Measurements from ENCODE around the gene HNRNPU.

HNRNPU gene

DNA sequence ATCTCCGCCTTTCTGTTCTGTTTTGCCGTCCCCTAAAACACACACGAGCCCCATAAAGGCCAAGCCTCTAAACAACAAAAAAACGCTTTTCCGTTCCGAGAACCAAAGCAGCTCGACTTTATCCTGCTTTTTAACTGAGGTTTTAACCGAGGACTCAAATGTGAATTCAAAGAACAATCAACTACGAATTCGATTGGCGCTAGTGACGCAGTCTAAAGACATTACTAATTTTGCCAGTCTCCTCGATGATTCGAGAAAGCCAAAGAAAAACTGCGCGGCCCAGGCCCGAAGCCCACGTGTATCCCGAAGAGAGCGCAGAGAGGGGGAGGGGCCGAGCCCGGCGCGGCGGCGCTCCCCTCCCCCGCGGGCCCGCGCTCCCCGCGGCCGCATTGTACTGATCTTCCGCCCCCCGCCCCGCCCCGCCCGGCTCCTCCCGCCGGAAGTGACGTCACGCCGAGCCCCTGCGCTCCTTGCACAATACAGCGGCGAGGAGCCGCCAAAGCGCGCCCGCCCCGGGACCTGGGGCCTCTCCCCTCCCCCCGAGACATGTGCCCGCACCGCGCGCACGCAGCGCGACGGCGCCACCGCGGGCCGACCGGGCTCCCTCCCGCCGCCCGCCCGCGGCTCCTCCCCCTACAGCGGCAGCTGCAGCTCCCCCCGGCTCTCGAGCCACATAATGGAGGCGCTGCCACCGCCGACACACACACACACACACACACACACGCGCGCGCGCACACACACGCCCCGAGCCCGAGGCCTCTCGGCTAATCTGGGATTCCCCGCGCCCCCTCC, 1.4 kb downstream of the HNRNPU start:
- peak; percentile 95 for DNase-seq (ENCODE audit: low spot score)

DNA sequence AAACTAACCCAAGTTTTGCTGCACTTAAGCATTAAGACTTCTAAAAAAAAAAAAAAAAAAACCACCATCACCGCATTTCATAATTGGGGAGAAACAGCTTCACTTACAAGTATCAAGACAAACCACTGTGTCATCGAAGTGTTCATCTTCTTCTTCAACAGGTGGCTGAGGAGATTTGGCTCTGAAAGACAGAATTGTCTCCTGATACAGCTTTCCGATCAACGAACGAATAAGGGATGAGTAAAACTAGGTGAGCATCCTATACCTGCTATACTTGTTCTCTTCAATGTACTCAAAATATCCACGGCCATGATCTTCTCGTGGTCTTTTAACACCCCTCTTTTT, 2.0 kb downstream of the HNRNPU start:
- peak; percentile 17 for DNase-seq (ENCODE audit: low spot score)

DNA sequence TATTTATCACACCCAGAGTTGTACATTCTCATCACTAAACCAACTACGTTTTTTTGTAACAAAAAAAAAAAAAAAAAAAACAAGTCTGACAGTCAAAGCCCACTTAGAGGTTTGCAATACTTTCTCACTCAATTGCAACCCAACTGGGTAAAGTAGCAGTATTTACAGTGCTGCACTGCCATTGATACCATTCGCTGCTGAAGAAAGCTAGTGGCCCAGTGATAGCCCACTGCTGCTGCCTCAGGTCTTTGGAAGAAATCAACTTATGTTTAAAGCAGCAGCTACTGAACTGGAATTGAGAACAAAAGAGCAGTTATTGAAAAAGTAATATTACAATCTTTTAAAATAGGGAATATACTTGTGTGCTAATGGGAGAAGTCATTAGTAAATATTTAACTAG, 2.7 kb downstream of the HNRNPU start:
- no peak for DNase-seq (ENCODE audit: low spot score)

DNA sequence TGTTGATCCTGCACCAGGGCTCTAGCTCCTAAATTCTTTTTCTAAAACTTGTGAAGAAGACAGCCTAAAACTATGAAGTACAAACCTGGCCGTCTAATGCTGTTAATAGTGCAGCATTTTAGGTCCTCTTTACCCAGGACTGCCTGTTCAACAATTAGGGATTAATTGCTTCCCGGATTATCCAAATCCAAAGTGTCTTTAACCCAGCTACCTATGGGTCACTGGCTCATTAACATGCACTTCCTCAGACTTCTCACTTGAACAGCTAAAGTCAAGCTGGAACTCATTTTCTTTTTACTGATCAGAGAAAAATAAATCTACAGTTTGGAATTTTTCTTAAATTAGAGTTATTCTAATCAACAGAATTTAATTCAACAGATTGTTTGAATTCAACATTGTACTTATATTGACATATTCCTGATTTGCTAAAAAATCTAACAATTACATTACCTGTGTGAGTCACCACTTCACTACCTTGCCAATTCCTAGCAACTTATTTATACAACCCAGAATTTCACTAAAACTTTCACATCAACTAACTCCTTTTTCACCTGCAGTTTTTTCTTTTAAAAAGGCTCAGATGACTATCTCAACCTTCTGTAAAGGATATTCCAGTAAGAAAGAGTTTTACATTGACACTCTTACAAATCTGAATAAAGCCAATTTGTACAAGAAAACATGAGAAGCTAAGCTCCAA, 3.3 kb downstream of the HNRNPU start:
- DNase-seq (ENCODE audit: low spot score), result no peak

DNA sequence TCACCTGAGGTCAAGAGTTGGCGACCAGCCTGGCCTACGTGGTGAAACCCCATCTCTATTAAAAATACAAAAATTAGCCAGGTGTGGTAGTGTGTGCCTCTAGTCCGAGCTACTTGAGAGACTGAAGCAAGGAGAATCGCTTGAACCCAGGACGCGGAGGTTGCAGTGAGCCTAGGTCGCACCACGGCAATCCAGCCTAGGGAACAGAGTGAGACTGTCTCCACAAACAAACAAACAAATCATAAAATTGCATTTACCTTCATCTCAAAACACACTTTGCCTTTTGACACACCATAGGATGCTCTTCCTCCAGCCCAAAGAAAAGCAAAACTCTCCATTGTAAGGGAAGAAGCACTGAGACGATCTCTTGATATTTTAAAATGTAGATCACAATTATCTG, 4.3 kb downstream of the HNRNPU start:
- DNase-seq (ENCODE audit: low spot score), result no peak

DNA sequence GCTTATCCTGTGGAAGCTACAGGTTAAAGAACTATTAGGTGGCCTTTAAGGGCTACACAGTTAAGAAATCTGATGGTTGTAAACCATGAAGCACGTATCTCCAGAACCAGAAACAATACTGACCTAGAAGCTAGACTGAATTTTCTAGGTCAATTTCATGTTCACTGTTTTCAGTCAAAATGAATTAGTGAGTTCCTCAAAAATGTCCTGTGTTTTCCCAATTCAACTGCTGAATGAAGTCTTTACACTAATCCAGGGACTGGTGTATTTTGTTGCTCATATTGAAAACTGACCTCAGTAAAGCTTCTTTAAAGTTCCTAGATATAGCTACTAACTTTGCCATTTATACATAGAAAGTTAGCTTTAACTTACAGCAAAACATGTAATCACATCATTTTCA, 6.0 kb downstream of the HNRNPU start:
- DNase-seq (ENCODE audit: low spot score), result no peak

DNA sequence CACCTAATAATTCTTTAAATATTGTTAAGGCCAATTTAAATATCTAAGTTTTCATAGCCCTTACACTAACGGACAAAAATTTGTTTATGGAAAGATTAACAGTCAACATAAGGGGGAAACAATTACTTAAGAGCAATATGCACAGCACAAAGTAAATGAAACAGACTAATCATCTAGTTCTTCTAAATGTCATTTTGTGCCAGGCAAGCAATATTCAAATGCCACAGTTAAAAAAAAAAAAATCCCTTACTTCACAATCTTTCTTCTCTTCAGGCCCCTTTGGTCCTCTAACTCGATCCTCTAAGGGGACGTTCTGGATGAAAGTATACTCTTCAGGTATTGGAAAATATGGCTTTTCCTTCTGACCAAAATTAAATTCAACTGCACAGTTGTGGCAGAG, 6.6 kb downstream of the HNRNPU start:
- DNase-seq (ENCODE audit: low spot score), result no peak

DNA sequence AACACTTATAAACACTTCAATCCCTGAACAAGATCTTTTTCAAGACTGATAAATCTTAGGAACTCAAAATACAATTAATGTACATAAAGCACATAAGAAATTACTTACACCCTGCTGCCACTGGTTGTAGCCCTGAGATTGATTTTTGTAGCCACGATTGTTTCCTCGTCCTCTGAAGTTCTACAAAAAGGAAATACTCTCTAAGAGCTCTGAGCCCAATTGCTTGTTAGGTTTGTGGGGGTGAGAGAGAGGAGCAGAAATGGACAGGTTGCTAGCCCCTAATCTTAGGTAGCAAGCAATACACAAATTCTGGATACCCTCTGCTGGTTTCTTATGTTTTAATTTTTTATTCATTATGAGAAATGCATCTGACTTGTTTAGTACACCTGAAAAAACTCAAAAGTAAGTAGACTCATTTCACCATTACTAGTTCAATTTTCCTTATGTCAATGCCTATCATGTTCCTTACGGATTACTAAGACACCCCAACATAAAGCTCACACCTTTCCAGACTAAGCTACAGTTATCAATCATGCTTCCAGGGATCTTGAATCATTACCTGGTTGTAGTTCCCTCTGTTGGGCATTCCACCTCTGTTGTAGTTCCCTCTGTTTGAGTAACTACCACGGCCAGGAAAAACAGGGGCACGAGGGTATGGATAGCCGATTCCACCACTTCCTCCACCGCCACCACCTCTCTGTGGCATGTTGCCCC, 9.3 kb downstream of the HNRNPU start:
- DNase-seq (ENCODE audit: low spot score), result no peak

DNA sequence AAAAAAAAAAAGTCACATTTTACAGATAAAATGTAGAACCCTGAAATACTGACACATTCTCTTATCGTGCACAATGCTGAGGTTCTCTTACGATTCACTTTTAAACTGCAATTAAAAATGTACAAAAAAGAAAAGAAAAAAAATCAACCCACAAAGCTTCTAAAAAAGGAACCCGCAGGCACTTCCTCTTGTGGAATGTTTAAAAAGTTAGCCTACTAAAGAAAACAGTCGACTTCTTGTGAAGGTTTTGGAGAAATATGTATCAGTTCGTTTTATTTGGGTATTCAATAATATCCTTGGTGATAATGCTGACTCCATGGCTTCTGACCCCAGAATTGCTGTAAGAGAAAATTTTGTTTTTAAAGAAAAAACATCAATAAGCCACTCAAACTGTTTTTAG, 10.2 kb downstream of the HNRNPU start:
- DNase-seq (ENCODE audit: low spot score), result no peak

DNA sequence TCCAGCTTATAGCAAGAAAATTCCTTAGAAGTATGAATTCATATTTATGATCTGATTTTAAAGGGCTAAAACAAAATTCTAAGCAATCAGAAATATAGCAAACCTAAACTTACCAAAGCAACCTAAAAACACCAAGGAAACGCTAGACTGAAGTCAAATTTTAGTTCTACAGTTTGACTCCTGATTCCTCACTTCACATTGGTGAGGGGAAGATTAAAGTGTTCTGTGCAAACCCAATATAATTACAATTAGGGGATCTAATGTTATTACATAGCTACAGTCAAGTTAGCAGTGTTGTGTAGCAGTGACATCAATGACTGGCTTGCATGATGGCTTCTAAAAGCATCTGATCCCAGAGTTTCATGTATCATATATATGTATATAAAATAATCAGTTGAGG, 11.6 kb downstream of the HNRNPU start:
- no peak for DNase-seq (ENCODE audit: low spot score)

DNA sequence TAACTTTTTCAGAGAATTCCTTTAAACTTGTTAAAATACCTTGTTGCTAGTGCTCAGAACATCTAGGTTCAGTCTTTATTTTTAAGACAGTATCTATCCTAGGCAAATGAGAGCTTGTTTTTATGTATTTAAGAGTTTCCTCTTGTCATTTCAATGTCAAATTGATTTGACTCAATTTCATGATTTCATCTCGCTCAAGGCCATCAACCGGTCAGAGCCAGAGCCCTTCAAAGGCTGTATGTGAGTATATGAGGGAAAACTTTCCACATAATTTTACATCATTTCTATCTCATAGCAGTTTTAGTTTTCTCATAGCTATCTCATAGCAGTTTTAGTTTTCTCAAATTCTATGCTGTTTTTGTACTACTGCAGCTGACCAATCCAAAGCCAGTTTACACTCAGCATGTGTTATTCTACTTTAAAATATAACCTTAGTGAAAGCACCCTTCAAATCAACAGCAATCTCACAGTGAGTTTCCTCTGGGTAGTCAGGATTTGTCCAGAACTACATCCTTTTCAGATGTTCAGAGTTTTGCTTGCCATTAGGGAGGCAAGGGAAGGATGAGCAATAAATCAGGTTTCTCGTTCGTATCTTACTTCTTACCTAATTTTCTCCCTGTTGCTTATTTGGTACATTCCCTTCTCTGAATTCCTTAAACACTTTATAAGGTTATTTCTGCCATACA, 12.7 kb downstream of the HNRNPU start:
- no peak for DNase-seq (ENCODE audit: low spot score)

DNA sequence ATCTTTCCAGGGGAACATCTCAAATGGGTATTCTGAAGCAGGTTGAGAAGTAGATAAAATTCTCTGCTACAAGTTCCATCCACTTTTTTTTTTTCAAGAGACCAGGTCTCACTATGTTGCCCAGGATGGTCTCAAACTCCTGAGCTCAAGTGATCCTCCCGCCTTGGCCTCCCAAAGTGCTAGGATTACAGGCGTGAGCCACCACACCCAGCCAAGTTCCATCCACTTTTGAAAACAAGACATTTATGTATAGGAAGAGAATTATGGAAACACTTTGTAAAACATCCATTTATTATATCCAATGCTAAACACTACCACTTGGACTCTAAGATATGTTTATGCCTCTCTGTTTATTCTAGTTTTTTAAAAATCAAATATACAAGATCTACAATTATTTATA, 13.4 kb downstream of the HNRNPU start:
- DNase-seq (ENCODE audit: low spot score), result no peak

DNA sequence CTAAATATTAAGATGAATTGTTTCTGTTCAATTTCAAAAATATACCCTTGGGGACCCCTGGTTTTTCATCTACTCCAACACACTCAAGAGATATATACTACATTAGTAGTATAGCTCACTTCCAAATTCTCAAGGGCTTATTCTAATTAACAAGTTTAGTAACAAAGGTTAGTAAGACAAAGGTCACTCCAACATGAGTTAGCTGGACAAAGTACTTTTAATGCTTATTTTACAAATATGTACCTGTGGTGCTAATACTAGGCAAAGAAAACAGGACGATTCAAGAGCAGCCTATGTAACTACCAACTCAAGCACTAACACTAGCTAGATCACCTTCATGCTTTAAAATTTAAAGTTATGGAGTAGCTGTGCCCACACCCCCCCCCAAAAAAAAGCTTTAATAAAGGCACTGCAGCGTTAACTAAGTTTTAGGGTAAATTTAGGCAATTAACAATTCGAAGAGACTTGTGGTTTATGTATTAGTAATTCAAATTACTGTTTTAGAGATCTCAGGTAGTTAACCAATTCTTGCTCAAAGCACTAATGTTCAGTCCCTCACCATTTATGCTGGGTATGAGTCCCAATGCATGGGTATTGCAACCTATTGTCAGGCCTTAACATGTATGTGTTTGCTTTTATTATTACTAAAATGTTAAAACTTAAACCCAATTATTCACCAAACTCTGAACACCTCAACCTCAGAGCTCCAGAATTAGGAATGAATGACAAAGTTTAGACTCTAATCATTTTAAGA, 14.1 kb downstream of the HNRNPU start:
- DNase-seq (ENCODE audit: low spot score), result no peak

DNA sequence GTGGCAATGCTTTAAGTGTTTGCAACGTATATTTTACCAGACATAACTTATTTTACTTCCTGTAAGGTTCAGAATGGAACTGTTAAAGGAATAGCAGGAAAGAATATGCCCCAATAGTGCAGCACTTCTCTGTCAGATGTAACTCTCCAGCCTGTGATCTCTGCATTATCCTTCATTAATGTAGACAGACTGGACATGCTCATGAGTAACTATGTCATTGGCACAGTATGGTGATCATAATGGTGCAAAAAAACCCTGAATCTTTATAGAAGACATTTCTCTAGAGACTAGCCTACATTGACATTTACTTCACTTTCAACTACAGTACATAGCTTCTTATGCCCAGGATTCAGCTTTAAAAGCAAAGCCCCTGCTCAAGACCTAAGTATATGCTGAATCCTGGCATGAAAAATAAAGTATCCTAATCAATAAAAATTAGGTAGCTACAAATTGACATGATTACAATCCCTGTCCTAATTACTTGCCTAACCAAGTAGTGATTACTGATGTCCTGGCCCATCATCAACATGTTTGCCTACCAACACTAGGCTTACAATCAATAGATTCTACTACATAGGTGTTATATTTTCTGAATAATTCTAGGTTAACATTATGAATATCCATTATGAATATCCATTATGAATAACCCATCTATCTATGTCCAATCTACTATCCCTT, 15.0 kb downstream of the HNRNPU start:
- no peak for DNase-seq (ENCODE audit: low spot score)

DNA sequence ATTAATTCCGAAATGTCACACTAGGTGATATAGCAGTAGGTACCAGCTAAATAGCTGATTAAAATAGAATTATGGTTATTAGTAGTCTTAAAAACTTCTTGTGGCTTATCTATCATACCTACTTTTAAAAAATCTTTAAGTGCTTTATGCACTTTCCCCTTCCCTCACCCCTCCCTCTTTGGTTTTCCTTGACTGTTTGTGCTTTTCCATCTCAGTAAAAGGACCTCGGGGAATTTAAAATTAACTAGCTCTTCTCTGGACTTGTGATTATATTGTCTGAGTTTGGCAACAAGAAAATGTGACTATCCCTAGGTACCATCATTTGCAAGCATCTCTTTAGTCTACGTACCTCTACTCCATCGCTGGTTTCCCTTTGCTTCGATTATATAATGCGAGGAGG, 17.7 kb downstream of the HNRNPU start:
- no peak for DNase-seq (ENCODE audit: low spot score)

DNA sequence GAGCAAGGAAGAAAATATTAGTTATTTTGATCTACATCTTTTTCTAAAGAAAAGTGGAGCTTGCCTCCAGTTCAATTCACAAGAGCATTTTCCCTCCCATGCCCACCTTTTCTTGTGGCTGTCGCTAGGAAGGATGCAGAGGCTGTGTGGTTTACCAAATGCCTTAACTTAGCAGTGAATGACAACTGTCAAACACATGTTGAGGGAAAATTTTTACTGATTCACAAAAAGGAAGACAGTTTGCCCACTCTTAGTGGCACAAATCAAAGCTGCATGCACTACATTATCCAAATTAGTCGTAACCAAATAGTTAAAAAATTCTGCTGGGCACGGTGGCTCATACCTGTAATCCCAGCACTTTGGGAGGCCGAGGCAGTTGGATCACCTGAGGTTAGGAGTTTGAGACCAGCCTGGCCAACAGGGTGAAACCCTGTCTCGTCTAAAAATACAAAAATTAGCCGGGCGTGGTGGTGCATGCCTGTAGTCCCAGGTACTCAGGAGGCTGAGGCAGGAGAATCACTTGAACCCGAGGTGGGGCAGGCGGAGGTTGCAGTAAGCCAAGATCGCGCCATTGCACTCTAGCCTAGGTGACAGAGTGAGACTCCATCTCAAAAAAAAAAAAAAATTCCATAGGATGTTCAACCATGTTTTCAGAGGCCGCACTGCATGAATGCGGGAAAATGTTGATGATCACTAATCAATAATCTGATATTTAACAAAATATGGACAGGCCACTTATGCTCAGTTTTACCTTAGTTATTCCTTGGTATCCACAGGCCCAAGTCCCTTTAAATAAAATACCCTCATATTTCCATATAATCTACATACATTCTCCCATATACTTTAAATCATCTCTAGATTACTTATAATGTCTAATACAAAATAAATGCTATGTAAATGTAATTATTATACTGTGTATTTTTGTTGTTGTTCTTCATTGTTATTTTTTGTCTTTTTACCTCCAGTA, 19.9 kb downstream of the HNRNPU start:
- no peak for DNase-seq (ENCODE audit: low spot score)

DNA sequence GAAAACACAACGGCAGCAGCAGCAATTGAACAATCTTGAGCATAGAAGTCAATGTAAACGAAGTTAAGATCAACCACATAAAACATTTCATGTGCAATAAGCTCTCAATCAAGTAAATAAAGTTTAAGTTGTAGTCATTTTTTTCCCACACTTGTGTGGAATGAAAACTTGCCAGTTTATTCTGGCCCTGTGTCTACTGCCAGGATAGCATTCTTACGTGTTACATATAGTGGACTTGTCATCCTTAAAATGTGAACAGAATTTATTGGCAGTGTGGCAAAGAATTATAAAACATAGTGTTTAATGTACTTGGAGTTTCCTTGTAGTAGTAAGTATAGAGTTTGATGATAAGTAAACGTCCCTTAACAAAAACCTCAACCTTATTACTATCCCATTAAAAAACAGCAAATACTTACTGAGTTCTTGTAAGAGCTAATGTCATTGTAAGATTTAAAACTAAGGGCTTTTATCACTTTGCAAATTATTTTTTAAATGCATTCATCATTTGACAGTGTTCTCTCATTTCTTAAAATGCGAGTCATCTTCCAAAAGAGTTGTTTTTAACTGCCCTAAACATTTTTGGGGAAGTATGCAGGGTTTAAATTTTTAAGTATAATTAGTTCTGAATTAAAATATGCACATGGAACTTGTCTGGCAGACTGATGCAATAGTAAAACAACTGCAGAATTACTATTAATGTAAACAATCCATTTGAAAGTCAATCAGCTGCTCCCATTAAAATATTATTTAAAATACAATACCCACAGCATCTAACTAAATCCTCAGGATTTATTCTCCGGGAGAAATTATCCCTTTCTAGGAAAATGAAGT, 21.0 kb downstream of the HNRNPU start:
- no peak for DNase-seq (ENCODE audit: low spot score)

DNA sequence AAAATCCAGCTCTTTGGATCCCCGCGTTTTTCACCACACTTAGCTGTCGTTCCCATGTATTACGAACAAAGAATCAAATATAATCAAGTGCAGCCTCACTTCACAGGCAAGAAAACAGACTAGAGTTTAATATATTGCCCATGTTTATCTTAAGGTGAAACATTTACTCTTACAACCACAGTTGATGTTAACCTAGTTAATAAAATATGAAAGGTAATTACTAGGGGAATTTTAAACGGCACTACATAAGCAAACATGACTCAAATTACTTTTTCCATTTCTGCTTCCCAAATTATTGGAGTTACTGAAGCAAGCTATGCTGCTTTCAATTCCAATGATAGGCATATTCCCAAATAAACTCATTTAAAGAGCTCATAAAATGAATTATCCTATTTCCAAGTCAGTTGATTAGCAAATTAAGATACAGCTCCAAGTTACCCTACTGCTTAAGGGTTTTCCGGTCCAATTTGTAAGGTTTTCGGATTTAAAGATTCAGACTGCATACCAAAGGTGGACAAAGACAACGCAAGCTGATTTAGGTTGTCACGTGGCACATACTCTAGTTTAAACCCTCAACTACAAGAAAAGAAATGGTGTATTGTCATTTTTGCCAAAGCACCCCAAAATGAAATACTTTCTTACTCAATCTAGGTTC, 22.9 kb downstream of the HNRNPU start:
- peak; percentile 54 for DNase-seq (ENCODE audit: low spot score)

All from kidney tubule cell (primary cell).